Measurements from ENCODE around the gene HS1BP3. TPM values are rescaled to one million over a fixed set of nuclear protein-coding genes. Genes with fewer than 3 reads are reported as not detected.

HS1BP3 gene, protein sequence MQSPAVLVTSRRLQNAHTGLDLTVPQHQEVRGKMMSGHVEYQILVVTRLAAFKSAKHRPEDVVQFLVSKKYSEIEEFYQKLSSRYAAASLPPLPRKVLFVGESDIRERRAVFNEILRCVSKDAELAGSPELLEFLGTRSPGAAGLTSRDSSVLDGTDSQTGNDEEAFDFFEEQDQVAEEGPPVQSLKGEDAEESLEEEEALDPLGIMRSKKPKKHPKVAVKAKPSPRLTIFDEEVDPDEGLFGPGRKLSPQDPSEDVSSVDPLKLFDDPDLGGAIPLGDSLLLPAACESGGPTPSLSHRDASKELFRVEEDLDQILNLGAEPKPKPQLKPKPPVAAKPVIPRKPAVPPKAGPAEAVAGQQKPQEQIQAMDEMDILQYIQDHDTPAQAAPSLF
- total RNA-seq (2022; extraction: Qiagen RNA extraction) = 40.7 to 45.9 TPM (median 44.1 TPM) in 5 replicates

DNA sequence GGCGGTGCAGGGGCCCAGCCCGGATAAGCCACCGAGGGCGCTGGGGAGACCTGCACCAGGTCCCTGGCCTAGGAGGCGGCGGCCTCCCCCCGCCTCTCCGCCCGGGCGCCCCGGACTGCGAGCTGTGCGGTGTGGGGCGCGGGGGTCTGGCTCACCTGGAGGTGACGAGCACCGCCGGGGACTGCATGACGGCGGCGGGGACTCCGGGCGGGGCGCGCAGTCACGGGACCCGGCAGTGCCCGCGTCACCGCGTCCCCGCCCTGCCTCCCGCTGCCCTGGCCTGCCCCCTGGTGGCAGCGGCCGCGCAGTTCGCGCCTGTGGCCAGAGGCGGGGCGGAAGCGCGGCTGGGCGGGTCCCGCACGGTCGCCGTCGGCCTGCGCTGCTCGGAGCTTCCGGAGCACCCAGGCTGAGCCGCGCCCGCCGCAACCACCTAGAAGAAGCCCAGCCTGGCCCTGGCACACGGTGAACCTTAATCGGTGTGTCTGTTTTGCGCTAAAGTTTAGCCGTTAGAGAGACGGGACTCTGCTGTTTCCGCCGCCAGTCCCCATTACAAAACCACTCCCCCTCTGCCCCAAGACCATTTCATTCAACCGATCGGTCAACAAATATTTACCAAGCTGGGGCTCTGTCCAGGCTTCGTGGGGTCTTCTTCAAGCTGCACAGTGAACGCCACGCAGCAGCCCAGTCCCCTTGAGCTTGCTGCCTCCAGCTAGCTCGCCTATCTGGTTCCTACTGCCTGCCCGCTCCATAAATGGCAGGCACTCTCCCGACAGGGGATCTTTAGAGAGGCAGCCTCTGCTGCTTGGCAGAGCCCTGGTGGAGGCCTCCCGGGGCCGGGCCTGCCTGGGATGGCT, at the start of gene HS1BP3:
Gene HS1BP3, minus strand, starts transcription at position 222 of the 854 bp plus-strand sequence. Its CDS starts 35 bp downstream, at position 187.

DNA sequence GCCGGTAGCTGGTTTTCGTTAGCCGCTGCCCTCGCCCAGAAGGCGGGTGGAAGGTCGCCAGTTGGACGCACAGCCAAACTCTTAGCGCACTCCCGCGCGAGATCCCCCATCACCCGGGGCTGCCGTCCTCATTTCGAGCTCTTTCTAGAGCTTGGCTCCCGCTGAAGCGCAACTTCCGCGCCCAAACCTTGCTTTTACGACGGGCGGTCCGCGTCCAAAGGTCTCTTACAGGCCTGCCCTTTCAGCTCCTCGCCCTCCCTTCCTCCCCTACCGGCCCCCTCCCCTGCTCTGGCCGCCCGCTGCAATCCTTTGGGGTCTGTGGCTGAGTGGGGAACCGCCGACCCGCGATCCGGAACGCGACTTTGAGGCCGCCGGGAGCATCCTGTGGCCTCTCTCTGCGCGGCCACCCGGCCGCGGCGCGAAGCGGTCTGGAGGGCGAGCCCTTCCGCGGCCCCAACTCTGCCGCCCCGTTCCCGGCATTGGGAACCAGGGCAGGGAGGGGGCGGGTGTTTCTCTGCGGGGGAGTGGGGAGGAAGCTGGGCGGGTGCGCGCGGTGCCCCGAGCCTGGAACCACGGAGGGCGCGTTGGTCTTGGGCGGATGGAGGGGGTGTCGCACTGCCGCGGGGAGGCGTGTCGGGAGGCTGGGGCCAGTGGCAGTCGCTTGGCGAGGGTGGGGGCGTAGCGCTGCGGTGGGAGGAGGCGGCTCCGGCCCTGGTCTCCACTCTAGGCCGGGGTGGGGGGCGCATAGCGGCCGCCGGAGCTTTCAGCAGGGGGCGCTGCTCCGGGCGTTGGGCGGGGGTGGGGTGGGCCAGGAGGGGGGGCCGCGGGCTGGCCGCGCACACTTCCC, 15.6 kb upstream of the HS1BP3 start, which contains the start of gene GDF7:
Gene GDF7, plus strand, starts transcription at position 841 of the 847 bp plus-strand sequence. CDS start 96 bp downstream, outside the sequence.

Other genes with a start within 250 kb of the HS1BP3 start
- gene RHOB, start 204.0 kb downstream of the HS1BP3 start, total RNA-seq (2022; extraction: Qiagen RNA extraction) = 181 to 276 TPM (median 230 TPM) in 5 replicates
- gene GDF7, start 16.0 kb upstream of the HS1BP3 start, total RNA-seq (2022; extraction: Qiagen RNA extraction) = 0.03 to 0.08 TPM (median 0.06 TPM) in 5 replicates
- 14.7 to 23.7 TPM (median 17.9 TPM) in 5 replicates for gene LDAH, start 172.0 kb upstream of the HS1BP3 start, total RNA-seq (2022; extraction: Qiagen RNA extraction)

Measured in A549 treated with CORT108297 at 1 μM for 4 hours (cell line).